ENCODE results near the gene PLCB1. TPM values are rescaled to one million over a fixed set of nuclear protein-coding genes. Genes with fewer than 3 reads are reported as not detected.
A peak's percentile ranks its signal among the peaks of the same experiment; 100 is the strongest.

PLCB1 gene
- total and polyA plus RNA-seq, 3 experiments from 2014 or later, result 8.5 to 9.9 (median 8.8) TPM

GRCh38 chr20:8423482-8423881, 291.4 kb downstream of the PLCB1 start:
- Mint-ChIP-seq H3K36me3 (no peaks in the 10 kb centered on the region), H3K4me3 (no peak overlapping the region), H3K9me3 (no peaks in the 10 kb centered on the region), H3K27ac (no peak overlapping the region), H3K27me3 (peaks cover 0 to 2% of the 10 kb centered on the region in 2 donors), H3K4me1 (peaks cover 9 to 13% (median 12%) of the 10 kb centered on the region in 3 donors)
- ChIA-PET POLR2A (no interaction called here), CTCF (no interaction called here)
- no peaks in the 10 kb centered on the region for H3K4me1 ChIP-seq (ENCODE audit: insufficient read depth, low read length)
- H3K36me3 ChIP-seq (ENCODE audit: insufficient read depth, low read length), result no peaks in the 10 kb centered on the region
- H3K4me3 ChIP-seq (ENCODE audit: low read length), result no peak overlapping the region
- no peak for DNase-seq
- no peaks in the 10 kb centered on the region for H3K27me3 ChIP-seq (ENCODE audit: insufficient read depth, low read length, poor library complexity, severe bottlenecking)
- no peak overlapping the region for H3K27ac ChIP-seq (ENCODE audit: low read depth, low read length)
- no peaks in the 10 kb centered on the region for H3K9me3 ChIP-seq (ENCODE audit: low read length)

- Mint-ChIP-seq H3K27me3 (peaks cover 0 to 2% of the 10 kb centered on the region in 2 donors), H3K27ac (no peak overlapping the region), H3K36me3 (no peaks in the 10 kb centered on the region), H3K4me1 (peaks cover 14 to 18% (median 17%) of the 10 kb centered on the region in 3 donors), H3K4me3 (no peak overlapping the region), H3K9me3 (no peaks in the 10 kb centered on the region)
- Histone ChIP-seq H3K27ac (ENCODE audit: low read depth, low read length) (no peak overlapping the region), H3K27me3 (ENCODE audit: insufficient read depth, low read length, poor library complexity, severe bottlenecking) (no peaks in the 10 kb centered on the region), H3K4me3 (ENCODE audit: low read length) (no peak overlapping the region), H3K36me3 (ENCODE audit: insufficient read depth, low read length) (no peaks in the 10 kb centered on the region), H3K9me3 (ENCODE audit: low read length) (no peaks in the 10 kb centered on the region), H3K4me1 (ENCODE audit: insufficient read depth, low read length) (peaks cover 3% of the 10 kb centered on the region)
- ChIA-PET CTCF (no interaction called here), POLR2A (no interaction called here)
- no peak for DNase-seq
Measured at GRCh38 chr20:8424010-8424409, 291.9 kb downstream of the PLCB1 start.

- H3K36me3 Mint-ChIP-seq, result no peaks in the 10 kb centered on the region
- POLR2A ChIA-PET, result no interaction called here
Measured at GRCh38 chr20:8425016-8425415, 292.9 kb downstream of the PLCB1 start.

GRCh38 chr20:8425802-8426201, 293.7 kb downstream of the PLCB1 start:
- Mint-ChIP-seq H3K4me3 (no peak overlapping the region), H3K27ac (no peak overlapping the region), H3K4me1 (peaks cover 24 to 25% (median 24%) of the 10 kb centered on the region in 3 donors), H3K27me3 (peaks cover 0 to 2% of the 10 kb centered on the region in 2 donors), H3K36me3 (no peaks in the 10 kb centered on the region), H3K9me3 (no peaks in the 10 kb centered on the region)
- peaks cover 3% of the 10 kb centered on the region for H3K4me1 ChIP-seq (ENCODE audit: insufficient read depth, low read length)
- ChIA-PET CTCF (no interaction called here), POLR2A (no interaction called here)
- H3K4me3 ChIP-seq (ENCODE audit: low read length), result no peak overlapping the region
- DNase-seq, result no peak
- H3K27me3 ChIP-seq (ENCODE audit: insufficient read depth, low read length, poor library complexity, severe bottlenecking), result no peaks in the 10 kb centered on the region
- H3K27ac ChIP-seq (ENCODE audit: low read depth, low read length), result no peak overlapping the region
- no peaks in the 10 kb centered on the region for H3K36me3 ChIP-seq (ENCODE audit: insufficient read depth, low read length)
- no peaks in the 10 kb centered on the region for H3K9me3 ChIP-seq (ENCODE audit: low read length)

More at GRCh38 chr20:8425016-8425415, 292.9 kb downstream of the PLCB1 start:
- Histone ChIP-seq H3K9me3 (ENCODE audit: low read length) (no peaks in the 10 kb centered on the region), H3K27me3 (ENCODE audit: insufficient read depth, low read length, poor library complexity, severe bottlenecking) (no peaks in the 10 kb centered on the region), H3K4me1 (ENCODE audit: insufficient read depth, low read length) (peaks cover 3% of the 10 kb centered on the region), H3K36me3 (ENCODE audit: insufficient read depth, low read length) (no peaks in the 10 kb centered on the region), H3K4me3 (ENCODE audit: low read length) (no peak overlapping the region), H3K27ac (ENCODE audit: low read depth, low read length) (no peak overlapping the region)
- no peaks in the 10 kb centered on the region for H3K9me3 Mint-ChIP-seq
- peak overlapping the region in 1 of 8 donors; percentile 17 for H3K27ac Mint-ChIP-seq
- peaks cover 0 to 2% of the 10 kb centered on the region in 2 donors for H3K27me3 Mint-ChIP-seq
- H3K4me1 Mint-ChIP-seq, result peaks cover 23 to 24% (median 24%) of the 10 kb centered on the region in 3 donors
- no peak for DNase-seq
- CTCF ChIA-PET, result no interaction called here
- H3K4me3 Mint-ChIP-seq, result no peak overlapping the region

- H3K9me3 ChIP-seq (ENCODE audit: low read length), result no peaks in the 10 kb centered on the region
- no peak overlapping the region for H3K4me3 ChIP-seq (ENCODE audit: low read length)
- H3K36me3 ChIP-seq (ENCODE audit: insufficient read depth, low read length), result no peaks in the 10 kb centered on the region
- peaks cover 0 to 2% of the 10 kb centered on the region in 2 donors for H3K27me3 Mint-ChIP-seq
- DNase-seq, result no peak
- no peaks in the 10 kb centered on the region for H3K9me3 Mint-ChIP-seq
- H3K4me1 ChIP-seq (ENCODE audit: insufficient read depth, low read length), result peaks cover 3% of the 10 kb centered on the region
- H3K27ac ChIP-seq (ENCODE audit: low read depth, low read length), result no peak overlapping the region
- H3K4me3 Mint-ChIP-seq, result no peak overlapping the region
- H3K4me1 Mint-ChIP-seq, result peaks cover 24 to 25% (median 24%) of the 10 kb centered on the region in 3 donors
- ChIA-PET POLR2A (no interaction called here), CTCF (no interaction called here)
- H3K36me3 Mint-ChIP-seq, result no peaks in the 10 kb centered on the region
- no peaks in the 10 kb centered on the region for H3K27me3 ChIP-seq (ENCODE audit: insufficient read depth, low read length, poor library complexity, severe bottlenecking)
- H3K27ac Mint-ChIP-seq, result peak overlapping the region in 3 of 8 donors; percentile 1 to 12 (median 5)
Measured at GRCh38 chr20:8427419-8428040, 295.5 kb downstream of the PLCB1 start.

- POLR2A ChIA-PET, result no interaction called here
- Histone ChIP-seq H3K9me3 (ENCODE audit: low read length) (no peaks in the 10 kb centered on the region), H3K4me3 (ENCODE audit: low read length) (no peak overlapping the region), H3K27me3 (ENCODE audit: insufficient read depth, low read length, poor library complexity, severe bottlenecking) (no peaks in the 10 kb centered on the region), H3K4me1 (ENCODE audit: insufficient read depth, low read length) (peaks cover 3% of the 10 kb centered on the region), H3K27ac (ENCODE audit: low read depth, low read length) (no peak overlapping the region), H3K36me3 (ENCODE audit: insufficient read depth, low read length) (no peaks in the 10 kb centered on the region)
- CTCF ChIA-PET, result no interaction called here
- Mint-ChIP-seq H3K27ac (peak overlapping the region in 5 of 8 donors; percentile 11 to 86 (median 40)), H3K4me3 (peak overlapping the region in 1 of 7 donors; percentile 32), H3K4me1 (peaks cover 22 to 25% (median 24%) of the 10 kb centered on the region in 3 donors), H3K9me3 (no peaks in the 10 kb centered on the region), H3K27me3 (peaks cover 0 to 3% of the 10 kb centered on the region in 2 donors), H3K36me3 (no peaks in the 10 kb centered on the region)
- peak in 2 of 5 donors; percentile 31 to 47 for DNase-seq
Measured at GRCh38 chr20:8428988-8429387, 296.9 kb downstream of the PLCB1 start.

GRCh38 chr20:8431538-8432434, 299.7 kb downstream of the PLCB1 start:
- Mint-ChIP-seq H3K36me3 (no peaks in the 10 kb centered on the region), H3K27me3 (peaks cover 0 to 3% of the 10 kb centered on the region in 2 donors), H3K9me3 (no peaks in the 10 kb centered on the region), H3K4me1 (peaks cover 22 to 25% (median 24%) of the 10 kb centered on the region in 3 donors), H3K4me3 (no peak overlapping the region), H3K27ac (no peak overlapping the region)
- H3K9me3 ChIP-seq (ENCODE audit: low read length), result no peaks in the 10 kb centered on the region
- H3K4me1 ChIP-seq (ENCODE audit: insufficient read depth, low read length), result peaks cover 3% of the 10 kb centered on the region
- no peak overlapping the region for H3K4me3 ChIP-seq (ENCODE audit: low read length)
- POLR2A ChIA-PET, result no interaction called here
- CTCF ChIA-PET, result no interaction called here
- no peak for DNase-seq
- H3K36me3 ChIP-seq (ENCODE audit: insufficient read depth, low read length), result no peaks in the 10 kb centered on the region
- no peak overlapping the region for H3K27ac ChIP-seq (ENCODE audit: low read depth, low read length)
- no peaks in the 10 kb centered on the region for H3K27me3 ChIP-seq (ENCODE audit: insufficient read depth, low read length, poor library complexity, severe bottlenecking)

GRCh38 chr20:8432435-8433148, 300.5 kb downstream of the PLCB1 start:
- no peaks in the 10 kb centered on the region for H3K36me3 Mint-ChIP-seq
- no peak overlapping the region for H3K4me3 Mint-ChIP-seq
- peaks cover 17 to 20% (median 19%) of the 10 kb centered on the region in 3 donors for H3K4me1 Mint-ChIP-seq
- POLR2A ChIA-PET, result no interaction called here
- H3K27ac Mint-ChIP-seq, result no peak overlapping the region
- Histone ChIP-seq H3K36me3 (ENCODE audit: insufficient read depth, low read length) (no peaks in the 10 kb centered on the region), H3K4me1 (ENCODE audit: insufficient read depth, low read length) (peaks cover 3% of the 10 kb centered on the region), H3K27me3 (ENCODE audit: insufficient read depth, low read length, poor library complexity, severe bottlenecking) (no peaks in the 10 kb centered on the region), H3K9me3 (ENCODE audit: low read length) (no peaks in the 10 kb centered on the region), H3K27ac (ENCODE audit: low read depth, low read length) (no peak overlapping the region), H3K4me3 (ENCODE audit: low read length) (no peak overlapping the region)
- DNase-seq, result no peak
- CTCF ChIA-PET, result no interaction called here
- no peaks in the 10 kb centered on the region for H3K9me3 Mint-ChIP-seq
- peaks cover 0 to 3% of the 10 kb centered on the region in 2 donors for H3K27me3 Mint-ChIP-seq
